Prostate gland (tissue), 2 donors: ENCODE results near the gene ECE2. TPM values are rescaled to one million over a fixed set of nuclear protein-coding genes. Genes with fewer than 3 reads are reported as not detected.

ENCODE experiments used
- DNase-seq: peaks from one replicate; pipeline ENCODE4 v3.0.0-alpha.2; 2019; ENCODE audit warnings: low spot score
- H3K27ac ChIP-seq, 2 donors: fragments of 200-600 bp; sonication (generic); 2 replicates each; pipeline ENCODE4 v1.5.1; 2017 to 2019
- H3K27me3 ChIP-seq: fragments of 200-600 bp; sonication (generic); replicated peaks from 2 replicates; pipeline ENCODE4 v1.5.1; 2019; ENCODE audit not compliant: insufficient read depth
- H3K36me3 ChIP-seq, 2 donors: fragments of 200-600 bp; sonication (generic); 1 replicate in 1 of 2; 2 replicates in 1 of 2; pipeline versions ENCODE4 v1.5.1 to v1.8.1; 2017 to 2019
- H3K4me1 ChIP-seq: fragments of 200-600 bp; sonication (generic); replicated peaks from 2 replicates; pipeline ENCODE4 v1.5.1; 2019
- H3K4me3 ChIP-seq, 2 donors: fragments of 200-600 bp; sonication (generic); 2 replicates each; pipeline ENCODE4 v1.5.1; 2017 to 2019
- H3K9me3 ChIP-seq: fragments of 200-600 bp; sonication (generic); 2 replicates; pipeline ENCODE4 v1.5.1; 2017
- POLR2A ChIP-seq: fragments of 450-650 bp; IDR thresholded peaks from one replicate; pipeline ENCODE4 v1.6.1; 2016; ENCODE audit warnings: antibody characterized with exemption, mild to moderate bottlenecking
- POLR2AphosphoS5 ChIP-seq: sonication (generic); formaldehyde crosslinking; IDR thresholded peaks from one replicate; pipeline ENCODE4 v1.6.1; 2017; ENCODE audit warnings: antibody characterized with exemption
- WGBS: methylation state at CpG from one replicate; pipeline ENCODE4 v1.1.5; 2018; 5-methylcytosine and 5-hydroxymethylcytosine counted together
- intact Hi-C: fragments of 100-400 bp; cut with DNase I; formaldehyde crosslinking; loops from one replicate; pipeline ENCODE4 v1.14.2; 2022
- total RNA-seq, 2 donors: library from RNA; depleted of rRNA; stranded (reverse); fragments of >200 nt; gene quantifications; one replicate each; pipeline ENCODE4 v1.1.0, GENCODE V29; 2016
- TF ChIP-seq, protein P1 (sequence below), 4 experiments: fragments of 200-600 bp in 2 of 4; fragments of 450-650 bp in 2 of 4; sonication (generic) in 2 of 4; IDR thresholded peaks; 1 replicate in 3 of 4; 2 replicates in 1 of 4; pipeline ENCODE4 v1.5.1; 2016 to 2019; ENCODE audit warnings: antibody characterized with exemption in 4 of 4, mild to moderate bottlenecking in 2 of 4, moderate library complexity in 2 of 4

ECE2 gene
- total RNA-seq, 2 donors from 2014 or later = 0.57 TPM; not detected in 1

GRCh38 chr3:184315543-184315867, 39.7 kb downstream of the ECE2 start:
- H3K9me3 ChIP-seq = no peaks in the 10 kb centered on the region
- H3K4me3 ChIP-seq = peak overlapping the region; percentile 59 to 67
- peaks cover 22% of the 10 kb centered on the region for H3K4me1 ChIP-seq
- TF ChIP-seq POLR2AphosphoS5 (no peak), POLR2A (no peak)
- TF ChIP-seq, protein P1, sequence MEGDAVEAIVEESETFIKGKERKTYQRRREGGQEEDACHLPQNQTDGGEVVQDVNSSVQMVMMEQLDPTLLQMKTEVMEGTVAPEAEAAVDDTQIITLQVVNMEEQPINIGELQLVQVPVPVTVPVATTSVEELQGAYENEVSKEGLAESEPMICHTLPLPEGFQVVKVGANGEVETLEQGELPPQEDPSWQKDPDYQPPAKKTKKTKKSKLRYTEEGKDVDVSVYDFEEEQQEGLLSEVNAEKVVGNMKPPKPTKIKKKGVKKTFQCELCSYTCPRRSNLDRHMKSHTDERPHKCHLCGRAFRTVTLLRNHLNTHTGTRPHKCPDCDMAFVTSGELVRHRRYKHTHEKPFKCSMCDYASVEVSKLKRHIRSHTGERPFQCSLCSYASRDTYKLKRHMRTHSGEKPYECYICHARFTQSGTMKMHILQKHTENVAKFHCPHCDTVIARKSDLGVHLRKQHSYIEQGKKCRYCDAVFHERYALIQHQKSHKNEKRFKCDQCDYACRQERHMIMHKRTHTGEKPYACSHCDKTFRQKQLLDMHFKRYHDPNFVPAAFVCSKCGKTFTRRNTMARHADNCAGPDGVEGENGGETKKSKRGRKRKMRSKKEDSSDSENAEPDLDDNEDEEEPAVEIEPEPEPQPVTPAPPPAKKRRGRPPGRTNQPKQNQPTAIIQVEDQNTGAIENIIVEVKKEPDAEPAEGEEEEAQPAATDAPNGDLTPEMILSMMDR (IDR thresholded peaks at IDR 0.05) = no peak
- no peaks in the 10 kb centered on the region for H3K36me3 ChIP-seq
- 19% methylated on average over 6 of the region's 6 CpGs for WGBS
- intact Hi-C loops = loop anchor here (2.0 to 5.0 kb wide), 2 partner anchors 17 to 47 kb away; partner anchors contain the start of genes CLCN2, POLR2H and PSMD2
- no peak for DNase-seq
- no peaks in the 10 kb centered on the region for H3K27me3 ChIP-seq
- peak overlapping the region; percentile 93 to 96 for H3K27ac ChIP-seq

DNA sequence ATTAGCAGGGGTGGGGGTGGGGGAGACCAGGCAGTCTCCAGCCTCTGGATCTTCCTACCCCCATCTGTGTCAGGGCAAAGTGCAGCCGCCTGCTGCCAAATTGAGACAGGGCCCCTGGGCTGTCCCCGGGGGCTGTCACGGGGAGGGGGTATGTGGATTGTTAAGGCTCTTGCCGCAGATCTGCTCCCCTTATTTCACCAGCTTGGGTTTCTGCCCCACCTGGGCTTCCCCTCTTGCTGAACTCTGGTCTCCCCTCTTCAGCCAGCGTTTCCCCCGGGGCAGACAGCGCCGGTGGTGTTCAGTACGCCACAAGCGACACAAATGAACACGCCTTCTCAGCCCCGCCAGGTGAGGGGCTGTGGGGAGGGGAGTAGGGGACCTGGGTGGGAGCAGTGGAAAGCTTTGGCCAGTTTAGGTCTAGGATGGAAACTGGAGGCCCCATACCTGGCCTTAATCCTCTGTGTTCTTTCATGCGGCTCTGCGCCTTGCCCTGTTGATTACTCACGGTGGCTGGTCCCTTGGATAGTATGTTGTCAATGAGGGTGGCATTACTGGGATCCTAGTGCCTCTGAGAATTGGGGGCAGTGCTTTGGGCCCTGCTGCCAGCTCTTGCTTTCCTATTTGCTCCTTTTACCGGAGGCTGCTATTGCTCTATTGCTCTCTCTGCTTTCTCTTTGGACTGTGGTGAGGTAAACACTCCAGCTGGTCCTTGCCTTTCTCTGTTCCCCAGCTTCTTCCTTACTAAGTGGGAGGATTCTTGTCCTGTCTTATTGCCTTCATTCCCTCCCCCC, 40.2 kb downstream of the ECE2 start:
- H3K4me1 ChIP-seq = peaks cover 25% of the 10 kb centered on the region
- peak overlapping the region; percentile 93 to 96 for H3K27ac ChIP-seq
- DNase-seq = no peak
- intact Hi-C loops = loop anchor here (2.0 to 5.0 kb wide), 2 partner anchors 17 to 46 kb away; partner anchors contain the start of genes CLCN2, POLR2H and PSMD2
- no peaks in the 10 kb centered on the region for H3K27me3 ChIP-seq
- 17% methylated on average over 15 of the region's 16 CpGs for WGBS
- peaks cover under 1 to 4% of the 10 kb centered on the region in 2 donors for H3K36me3 ChIP-seq
- no peaks in the 10 kb centered on the region for H3K9me3 ChIP-seq
- H3K4me3 ChIP-seq = peak overlapping the region; percentile 59 to 67
- TF ChIP-seq POLR2A (no peak), POLR2AphosphoS5 (no peak)

DNA sequence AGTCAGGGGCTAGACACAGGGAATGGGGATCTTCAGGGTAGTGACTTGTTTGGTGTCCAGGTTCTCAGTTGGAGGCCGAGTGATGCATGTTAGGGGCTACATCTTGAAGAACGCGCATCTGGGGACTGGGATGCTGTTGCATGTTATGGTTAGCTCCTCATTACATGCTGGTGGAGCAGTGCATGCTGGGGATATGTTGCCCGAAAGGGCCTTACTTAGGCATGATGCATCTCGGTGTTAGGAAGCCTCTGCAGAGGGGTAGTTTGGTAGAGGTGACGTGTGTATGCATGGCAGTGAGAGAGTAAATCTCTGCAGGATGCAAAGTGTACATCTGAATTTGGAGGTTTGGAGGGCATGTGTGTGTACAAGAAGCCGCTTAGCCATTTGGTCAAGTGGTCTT, 41.0 kb downstream of the ECE2 start:
- Histone ChIP-seq H3K4me3 (peak overlapping the region; percentile 59 to 67), H3K27ac (peak overlapping the region; percentile 93 to 96), H3K27me3 (no peaks in the 10 kb centered on the region), H3K4me1 (peaks cover 25% of the 10 kb centered on the region), H3K36me3 (peaks cover 8 to 12% of the 10 kb centered on the region in 2 donors), H3K9me3 (no peaks in the 10 kb centered on the region)
- intact Hi-C loops = loop anchor here (5.0 kb wide), 1 partner anchor 46 kb away; the partner anchor contains the start of genes CLCN2 and POLR2H
- no peak for TF ChIP-seq POLR2A
- TF ChIP-seq, protein P1 (IDR thresholded peaks at IDR 0.05) = no peak
- no peak for TF ChIP-seq POLR2AphosphoS5
- WGBS = 72% methylated on average over 7 of the region's 7 CpGs
- no peak for DNase-seq

- DNase-seq = no peak
- Histone ChIP-seq H3K4me3 (no peak overlapping the region), H3K4me1 (peaks cover 25% of the 10 kb centered on the region), H3K27ac (peak overlapping the region; percentile 7 to 93), H3K9me3 (no peaks in the 10 kb centered on the region), H3K27me3 (no peaks in the 10 kb centered on the region), H3K36me3 (peaks cover 12 to 16% of the 10 kb centered on the region in 2 donors)
- WGBS = 65% methylated on average over 5 of the region's 5 CpGs
- no peak for TF ChIP-seq POLR2AphosphoS5
- TF ChIP-seq, protein P1 (IDR thresholded peaks at IDR 0.05) = no peak
- no peak for TF ChIP-seq POLR2A
- intact Hi-C loops = loop anchor here (5.0 kb wide), 1 partner anchor 45 kb away; the partner anchor contains the start of genes CLCN2 and POLR2H
Observed at GRCh38 chr3:184317201-184317600, 41.4 kb downstream of the ECE2 start.

- 0% methylated on average over 2 of the region's 4 CpGs for WGBS
- TF ChIP-seq, protein P1 (IDR thresholded peaks at IDR 0.05) = peak in 2 of 4 experiments; percentile 17 to 19
- TF ChIP-seq POLR2AphosphoS5 (peak; percentile 88), POLR2A (no peak)
- peaks cover 25% of the 10 kb centered on the region for H3K4me1 ChIP-seq
- H3K27ac ChIP-seq = peak overlapping the region; percentile 92 to 93
- no peaks in the 10 kb centered on the region for H3K9me3 ChIP-seq
- H3K4me3 ChIP-seq = peak overlapping the region in 1 of 2 donors; percentile 31
- H3K27me3 ChIP-seq = no peaks in the 10 kb centered on the region
- peak; percentile 98 for DNase-seq
- intact Hi-C loops = no loop called here
- peaks cover 38 to 42% of the 10 kb centered on the region in 2 donors for H3K36me3 ChIP-seq
Observed at GRCh38 chr3:184320104-184320445, 44.3 kb downstream of the ECE2 start.
